GM21825 (cell line): Measurements from ENCODE around the gene ASB14.
"Not testable (repeated sequence)": the region's sequence is repeated elsewhere in the genome, so short reads cannot be mapped to it uniquely, and the experiment has no call there.

Source experiments
- ATAC-seq: cut with Tn5 transposase; IDR thresholded peaks from one replicate; pipeline ENCODE4 v1.9.1; 2021; ENCODE audit warnings: mild to moderate bottlenecking, moderate library complexity; ENCODE audit not compliant: unreplicated experiment

The ASB14 gene

DNA sequence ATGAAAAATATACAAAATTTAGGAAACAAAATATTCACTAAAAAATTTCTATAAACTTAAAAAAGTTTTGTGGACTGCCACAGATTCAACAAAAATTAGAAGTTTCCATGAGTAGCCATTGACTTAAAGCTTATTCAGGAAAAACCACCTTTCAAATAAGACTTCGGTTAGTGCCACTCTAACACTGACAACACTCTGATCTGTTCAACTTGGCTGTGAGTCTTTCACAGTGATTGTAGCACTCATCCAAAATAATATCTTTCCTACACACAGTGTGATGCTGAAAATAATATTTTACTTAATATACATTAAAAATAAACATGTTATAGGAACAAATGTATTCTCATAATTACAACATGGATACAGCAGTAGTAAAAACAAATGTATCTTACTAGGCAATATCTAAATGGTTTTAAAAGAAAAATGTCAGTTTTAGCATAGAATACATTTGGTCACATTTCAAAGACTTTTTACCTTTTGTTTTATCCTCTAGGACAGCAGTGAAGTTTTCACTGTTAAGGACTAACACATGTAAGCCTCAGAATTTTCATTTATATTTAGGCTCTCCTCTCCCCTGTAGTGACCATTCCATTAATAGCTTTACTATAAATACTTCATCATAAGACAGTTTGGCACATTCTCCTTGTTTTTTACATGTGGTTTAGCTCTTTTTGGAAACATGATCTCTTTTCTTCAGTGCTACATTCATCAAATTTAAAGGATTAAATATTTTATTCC is at the start of gene ASB14:
TSS of gene ASB14 (minus strand) at position 527 of the 738 bp plus-strand sequence. CDS start 652 bp downstream, outside the sequence.
- ATAC-seq, result no peak

DNA sequence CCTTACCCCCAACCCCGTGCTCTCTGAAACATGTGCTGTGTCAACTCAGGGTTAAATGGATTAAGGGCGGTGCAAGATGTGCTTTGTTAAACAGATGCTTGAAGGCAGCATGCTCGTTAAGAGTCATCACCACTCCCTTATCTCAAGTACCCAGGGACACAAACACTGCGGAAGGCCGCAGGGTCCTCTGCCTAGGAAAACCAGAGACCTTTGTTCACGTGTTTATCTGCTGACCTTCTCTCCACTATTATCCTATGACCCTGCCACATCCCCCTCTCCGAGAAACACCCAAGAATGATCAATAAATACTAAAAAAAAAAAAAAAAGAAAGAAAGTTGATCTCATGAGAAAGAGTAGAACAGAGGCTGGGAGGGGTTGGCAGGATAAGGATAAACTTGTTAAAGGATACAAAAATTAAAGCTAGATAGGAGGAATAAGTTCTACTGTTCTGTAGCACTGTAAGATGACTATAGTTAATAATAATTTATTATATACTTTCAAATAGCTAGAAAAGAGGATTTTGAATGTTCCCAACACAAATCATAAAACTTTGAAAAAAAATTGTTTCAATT is 46.7 kb upstream of the ASB14 start:
- not testable (repeated sequence) for ATAC-seq

DNA sequence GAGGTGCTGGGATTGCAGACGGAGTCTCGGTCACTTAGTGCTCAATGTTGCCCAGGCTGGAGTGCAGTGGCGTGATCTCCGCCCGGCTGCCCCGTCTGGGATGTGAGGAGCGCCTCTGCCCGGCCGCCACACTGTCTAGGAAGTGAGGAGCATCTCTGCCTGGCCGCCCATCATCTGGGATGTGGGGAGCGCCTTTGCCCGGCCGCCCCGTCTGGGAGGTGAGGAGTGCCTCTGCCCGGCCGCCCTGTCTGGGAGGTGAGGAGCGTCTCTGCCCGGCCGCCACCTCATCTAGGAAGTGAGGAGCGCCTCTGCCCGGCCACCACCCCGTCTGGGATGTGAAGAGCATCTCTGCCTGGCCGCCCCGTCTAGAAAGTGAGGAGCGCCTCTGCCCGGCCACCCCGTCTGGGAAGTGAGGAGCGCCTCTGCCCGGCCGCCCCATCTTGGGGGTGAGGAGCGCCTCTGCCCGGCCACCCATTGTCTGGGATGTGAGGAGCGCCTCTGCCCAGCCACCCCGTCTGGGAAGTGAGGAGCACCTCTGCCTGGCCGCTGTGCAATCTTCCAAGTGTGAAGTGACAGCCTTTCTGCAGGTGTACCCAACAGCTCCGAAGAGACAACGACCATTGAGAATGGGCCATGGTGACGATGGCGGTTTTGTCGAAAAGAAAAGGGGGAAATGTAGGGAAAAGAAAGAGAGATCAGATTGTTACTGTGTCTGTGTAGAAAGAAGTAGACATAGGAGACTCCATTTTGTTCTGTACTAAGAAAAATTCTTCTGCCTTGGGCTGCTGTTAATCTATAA is 46.0 kb upstream of the ASB14 start:
- not testable (repeated sequence) for ATAC-seq

- ATAC-seq, result no peak
Observed at GRCh38 chr3:57335283-57335938, 42.9 kb upstream of the ASB14 start.

- no peak for ATAC-seq
Observed at GRCh38 chr3:57331078-57331610, 38.7 kb upstream of the ASB14 start.

DNA sequence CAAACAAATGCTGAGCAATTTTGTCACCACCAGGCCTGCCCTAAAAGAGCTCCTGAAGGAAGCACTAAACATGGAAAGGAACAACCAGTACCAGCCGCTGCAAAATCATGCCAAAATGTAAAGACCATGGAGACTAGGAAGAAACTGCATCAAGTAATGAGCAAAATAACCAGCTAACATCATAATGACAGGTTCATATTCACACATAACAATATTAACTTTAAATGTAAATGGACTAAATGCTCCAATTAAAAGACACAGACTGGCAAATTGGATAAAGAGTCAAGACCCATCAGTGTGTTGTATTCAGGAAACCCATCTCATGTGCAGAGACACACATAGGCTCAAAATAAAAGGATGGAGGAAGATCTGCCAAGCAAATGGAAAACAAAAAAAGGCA is 34.0 kb upstream of the ASB14 start:
- ATAC-seq, result not testable (repeated sequence)

DNA sequence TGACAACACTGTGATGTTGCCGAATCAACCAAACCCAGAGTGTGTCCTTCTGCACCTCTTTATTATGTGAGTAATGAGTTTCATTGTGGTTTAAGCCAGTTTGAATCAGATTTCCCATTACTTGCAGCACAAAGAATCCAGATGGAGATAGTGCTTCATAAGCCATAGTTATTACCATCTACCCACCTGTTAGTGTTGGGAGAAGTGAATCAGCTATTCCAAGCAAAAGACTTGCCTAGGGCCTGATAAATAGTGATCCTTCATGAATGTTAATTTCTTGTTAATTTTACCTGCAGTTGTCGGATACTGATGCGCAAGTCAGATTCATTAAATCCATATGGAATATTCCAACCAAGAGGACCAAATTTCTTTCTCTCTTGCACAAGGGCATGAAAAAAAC is 21.7 kb upstream of the ASB14 start:
- ATAC-seq, result no peak

DNA sequence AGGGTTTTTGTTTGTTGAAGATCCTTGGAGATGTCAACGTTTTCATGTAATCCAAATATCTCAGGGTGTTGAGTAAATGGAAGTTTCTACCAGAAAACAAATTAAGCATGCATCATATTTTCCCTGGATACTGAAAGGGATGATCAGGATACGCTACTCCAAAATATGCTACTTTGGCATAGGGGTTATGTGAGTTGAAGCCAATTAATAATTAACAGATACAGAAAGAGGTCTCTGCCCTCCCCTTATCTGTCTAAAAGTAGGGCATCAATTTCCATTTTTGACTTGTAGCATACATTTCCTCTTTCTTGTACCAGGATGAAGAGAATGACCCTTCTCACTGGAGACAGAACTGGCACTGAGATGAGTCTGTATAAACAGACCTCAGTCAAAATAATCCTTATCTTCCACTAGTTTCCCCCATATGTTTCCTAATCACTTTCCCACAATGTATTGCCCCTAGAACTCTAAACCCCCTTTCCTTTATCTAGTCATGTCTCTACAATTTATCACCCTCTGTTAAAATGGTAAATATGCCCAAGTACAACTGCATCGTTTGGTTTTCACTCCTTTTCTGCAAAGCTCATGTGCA is 17.4 kb upstream of the ASB14 start:
- no peak for ATAC-seq

DNA sequence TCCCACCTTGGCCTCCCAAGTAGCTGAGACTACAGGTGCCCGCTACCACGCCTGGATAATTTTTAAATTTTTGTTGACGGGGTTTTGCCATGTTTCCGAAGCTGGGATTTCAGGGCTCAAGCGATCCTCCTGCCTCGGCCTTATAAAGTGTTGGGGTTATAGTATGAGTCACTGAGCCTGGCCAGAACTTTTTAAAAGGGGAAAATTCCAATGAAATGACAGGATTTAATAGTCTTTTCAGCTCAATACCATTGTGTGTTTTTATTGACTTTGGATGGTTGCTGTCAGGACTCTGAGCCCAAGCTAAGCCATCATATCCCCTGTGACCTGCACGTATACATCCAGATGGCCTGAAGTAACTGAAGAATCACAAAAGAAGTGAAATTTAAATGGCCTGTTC is 11.0 kb upstream of the ASB14 start:
- not testable (repeated sequence) for ATAC-seq

GRCh38 chr3:57298041-57298440 is 5.6 kb upstream of the ASB14 start:
- ATAC-seq, result no peak

DNA sequence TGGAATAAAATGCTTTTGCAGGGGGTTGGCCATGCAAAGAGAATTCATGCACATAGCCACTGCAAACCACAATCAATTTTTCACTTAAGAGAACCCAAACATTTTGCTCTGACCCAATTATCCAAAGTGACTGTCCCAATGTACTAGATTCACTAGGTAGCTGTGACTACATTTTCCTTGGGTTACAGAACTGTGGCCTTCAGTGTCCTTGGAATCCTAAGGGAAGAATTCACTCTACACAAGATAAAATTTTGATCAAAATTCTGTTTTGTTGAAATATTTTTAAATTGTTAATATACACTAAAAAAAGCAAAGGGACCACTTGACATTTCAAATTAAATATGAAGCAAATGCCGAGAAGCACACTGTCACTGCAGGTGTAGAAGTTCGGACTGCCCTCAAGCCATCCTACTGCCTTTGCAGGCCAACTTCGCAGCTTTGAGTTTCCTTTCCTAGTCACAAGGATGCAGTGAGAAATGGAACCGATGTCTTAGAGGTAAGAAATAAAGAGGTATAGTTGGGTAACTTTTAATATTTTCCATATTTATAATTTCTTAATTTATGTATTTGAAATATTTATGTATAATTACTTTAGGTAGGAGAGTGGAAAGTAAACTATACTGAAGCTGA is 527 bp upstream of the ASB14 start:
- ATAC-seq, result no peak

GRCh38 chr3:57288403-57288802 is 4.1 kb downstream of the ASB14 start:
- no peak for ATAC-seq

- ATAC-seq, result no peak
Observed at GRCh38 chr3:57287205-57287604, 5.3 kb downstream of the ASB14 start.

DNA sequence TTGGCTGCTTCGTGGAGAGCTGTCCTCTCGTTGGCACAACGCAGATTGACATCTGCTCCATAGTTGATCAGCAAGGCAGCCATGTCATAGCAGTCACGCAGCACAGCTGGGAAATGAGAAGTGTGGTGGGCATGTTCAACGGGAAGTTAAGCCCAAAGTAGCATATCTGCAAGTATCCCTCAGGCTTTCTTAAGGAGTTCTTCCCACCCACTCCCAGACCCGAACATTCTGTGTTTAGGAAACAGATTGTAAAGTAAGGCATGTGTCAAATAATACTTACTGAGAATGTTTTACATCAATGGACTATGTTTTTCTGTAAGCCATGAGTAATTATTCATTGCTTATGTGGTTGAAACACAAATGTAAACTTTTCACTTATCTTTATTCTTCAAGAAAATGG is 9.2 kb downstream of the ASB14 start:
- no peak for ATAC-seq

- ATAC-seq, result no peak
Observed at GRCh38 chr3:57281715-57282114, 10.8 kb downstream of the ASB14 start.

GRCh38 chr3:57279685-57280084 is 12.8 kb downstream of the ASB14 start:
- ATAC-seq, result no peak

GRCh38 chr3:57278237-57278636 is 14.2 kb downstream of the ASB14 start:
- no peak for ATAC-seq

GRCh38 chr3:57275393-57275792 is 17.1 kb downstream of the ASB14 start:
- ATAC-seq, result no peak

- ATAC-seq, result no peak
Observed at GRCh38 chr3:57274845-57275244, 17.6 kb downstream of the ASB14 start.

DNA sequence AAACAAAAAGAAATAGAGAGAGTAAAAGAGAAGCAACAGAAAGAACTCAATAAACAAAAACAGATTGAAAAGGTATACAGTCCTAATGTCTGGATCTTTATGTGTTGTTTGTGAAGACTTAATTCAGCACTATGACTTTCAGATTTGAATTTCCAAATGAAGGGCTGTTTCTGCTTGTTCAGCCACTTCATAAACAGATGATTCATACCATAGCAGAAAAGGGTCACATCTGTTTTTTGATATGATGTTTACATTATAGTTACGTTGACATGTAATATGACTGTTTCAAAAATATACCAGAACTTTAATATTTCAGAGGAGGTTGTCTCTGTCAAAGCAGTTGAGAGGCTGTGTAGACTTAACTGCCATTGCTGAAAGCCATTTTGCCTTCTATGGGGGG is 24.1 kb downstream of the ASB14 start:
- no peak for ATAC-seq
